Measurements from ENCODE around the gene UBE3A.

Gene UBE3A

DNA sequence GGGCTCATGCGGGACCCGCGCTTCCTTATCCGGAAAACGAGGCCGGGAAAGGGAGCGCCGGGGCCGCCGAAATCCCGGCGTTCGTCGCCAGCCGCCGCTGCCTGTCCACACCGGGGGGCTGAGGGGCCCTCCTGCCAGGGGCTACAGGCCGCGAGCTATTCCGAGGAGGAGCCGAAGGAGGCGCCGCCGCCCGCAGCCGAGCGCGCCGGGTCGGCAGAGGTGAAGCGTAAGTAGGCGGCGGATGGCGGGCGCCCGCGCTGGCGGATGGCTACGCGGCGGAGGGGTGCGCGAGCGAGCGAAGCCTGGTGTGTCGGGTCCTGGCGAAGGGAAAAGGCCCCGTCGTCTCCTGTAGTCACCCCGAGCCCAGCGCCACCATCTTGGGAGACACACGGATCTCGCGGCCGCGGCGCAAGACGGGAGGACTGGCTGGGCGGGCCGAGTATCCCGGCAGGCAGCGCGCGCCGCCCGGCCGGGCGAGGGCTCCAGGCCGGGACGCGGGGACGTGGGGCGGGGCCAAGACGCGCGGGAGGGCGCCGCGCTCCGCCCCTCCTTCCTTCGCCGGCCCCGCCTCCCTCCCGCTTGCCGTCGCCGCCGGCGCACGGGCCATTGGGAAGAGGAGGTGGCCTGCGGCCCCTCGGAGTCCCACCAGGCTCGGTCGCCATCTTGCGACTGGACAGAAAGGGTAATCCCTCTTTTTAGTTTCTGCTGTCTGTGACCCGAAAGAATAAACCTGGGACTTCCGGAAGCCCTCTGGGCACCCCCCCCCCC is at the start of gene UBE3A:
Gene UBE3A, minus strand, starts transcription at position 424 of the 768 bp plus-strand sequence. CDS start 29,917 bp downstream, outside the sequence.
- H3K4me3 ChIP-seq (ENCODE audit: low read depth, low read length) = peak within 1 kb of the TSS; percentile 92
- TF ChIP-seq, protein P1, sequence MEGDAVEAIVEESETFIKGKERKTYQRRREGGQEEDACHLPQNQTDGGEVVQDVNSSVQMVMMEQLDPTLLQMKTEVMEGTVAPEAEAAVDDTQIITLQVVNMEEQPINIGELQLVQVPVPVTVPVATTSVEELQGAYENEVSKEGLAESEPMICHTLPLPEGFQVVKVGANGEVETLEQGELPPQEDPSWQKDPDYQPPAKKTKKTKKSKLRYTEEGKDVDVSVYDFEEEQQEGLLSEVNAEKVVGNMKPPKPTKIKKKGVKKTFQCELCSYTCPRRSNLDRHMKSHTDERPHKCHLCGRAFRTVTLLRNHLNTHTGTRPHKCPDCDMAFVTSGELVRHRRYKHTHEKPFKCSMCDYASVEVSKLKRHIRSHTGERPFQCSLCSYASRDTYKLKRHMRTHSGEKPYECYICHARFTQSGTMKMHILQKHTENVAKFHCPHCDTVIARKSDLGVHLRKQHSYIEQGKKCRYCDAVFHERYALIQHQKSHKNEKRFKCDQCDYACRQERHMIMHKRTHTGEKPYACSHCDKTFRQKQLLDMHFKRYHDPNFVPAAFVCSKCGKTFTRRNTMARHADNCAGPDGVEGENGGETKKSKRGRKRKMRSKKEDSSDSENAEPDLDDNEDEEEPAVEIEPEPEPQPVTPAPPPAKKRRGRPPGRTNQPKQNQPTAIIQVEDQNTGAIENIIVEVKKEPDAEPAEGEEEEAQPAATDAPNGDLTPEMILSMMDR (IDR thresholded peaks at IDR 0.05; ENCODE audit: low read depth, low read length) = no peak; the same call in 1 of the 2 replicates

DNA sequence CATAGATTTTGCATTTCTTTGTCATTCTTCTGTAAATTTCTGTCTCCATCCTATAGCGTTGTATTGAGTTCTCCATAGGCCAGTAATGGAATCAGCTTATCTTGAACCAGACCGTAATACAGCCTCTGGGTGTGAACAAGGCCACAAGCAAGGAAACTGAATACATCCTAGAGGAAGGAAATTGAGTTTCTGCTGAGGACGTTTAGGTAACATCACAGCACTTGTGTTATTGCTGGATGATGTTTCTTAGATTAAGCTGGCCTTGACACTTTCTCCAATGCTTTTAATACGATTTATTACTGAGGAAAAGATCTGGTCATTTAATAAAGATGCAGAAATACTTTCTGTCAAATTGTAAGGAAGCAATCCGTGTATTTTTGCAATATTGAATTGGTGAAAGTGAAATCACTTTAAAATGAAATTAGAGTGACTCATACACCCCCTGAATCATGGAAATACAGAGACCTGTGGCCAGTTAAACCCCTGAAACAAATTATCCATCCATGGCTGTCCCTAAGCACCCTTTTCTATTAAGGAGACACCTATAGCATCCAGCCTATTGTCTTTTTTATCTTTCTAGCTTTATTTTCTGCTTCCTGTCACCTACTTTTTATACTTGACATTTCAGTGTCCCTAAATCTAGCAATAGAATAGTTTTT is 48.5 kb upstream of the UBE3A start:
- no peak overlapping the region for H3K4me3 ChIP-seq (ENCODE audit: low read depth, low read length)
- TF ChIP-seq, protein P1 (IDR thresholded peaks at IDR 0.05; ENCODE audit: low read depth, low read length) = no peak

DNA sequence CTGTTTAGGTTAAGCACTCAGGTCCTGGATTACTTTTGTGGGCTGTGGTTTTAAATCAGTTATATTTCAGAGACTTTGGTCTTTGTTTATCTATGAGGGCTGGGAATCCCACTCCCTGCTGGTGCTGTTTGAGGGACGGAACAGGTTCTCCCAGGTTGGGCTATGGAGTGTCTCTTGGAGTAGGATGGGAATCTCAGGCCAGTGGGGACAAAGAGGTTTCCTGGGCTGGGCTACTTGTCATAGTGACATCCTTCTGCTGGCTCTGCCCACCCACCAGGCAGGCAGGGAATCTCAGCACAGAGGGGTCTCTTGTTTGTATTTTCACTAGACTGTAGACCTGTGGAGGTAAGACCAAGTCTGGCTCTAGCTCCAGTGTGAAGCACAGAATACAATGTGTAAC is 47.2 kb upstream of the UBE3A start:
- H3K4me3 ChIP-seq (ENCODE audit: low read depth, low read length) = no peak overlapping the region
- TF ChIP-seq, protein P1 (IDR thresholded peaks at IDR 0.05; ENCODE audit: low read depth, low read length) = no peak

DNA sequence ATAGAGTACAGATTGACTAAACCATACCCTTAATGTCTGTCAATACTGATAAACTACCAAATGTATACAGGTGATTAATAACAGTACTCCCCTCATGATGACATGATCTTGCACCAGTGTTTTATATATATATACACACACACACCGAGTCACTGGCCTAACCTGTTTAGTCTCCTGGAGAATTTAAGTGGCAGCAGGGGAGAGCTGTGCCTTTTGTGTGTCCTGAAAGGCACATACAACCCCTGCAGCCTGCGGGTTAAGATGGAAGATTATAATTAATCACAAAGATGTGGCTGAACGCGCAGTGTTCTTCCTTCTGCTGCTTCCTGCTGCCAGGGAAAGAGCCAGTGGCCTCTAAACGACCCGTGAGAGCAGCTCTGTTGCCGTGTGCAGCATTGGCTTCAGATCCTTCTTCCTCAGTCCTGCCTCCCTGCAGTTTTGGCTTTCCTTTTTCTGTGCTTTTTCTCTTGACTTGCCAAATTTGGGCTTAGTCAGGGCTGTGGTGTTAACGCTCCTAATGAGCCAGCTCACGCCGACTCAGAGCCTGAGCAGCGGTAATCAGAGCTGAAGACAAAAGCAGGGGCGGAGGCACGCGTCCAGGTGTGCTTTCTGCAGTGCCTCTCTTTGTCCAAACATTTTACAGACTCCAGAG is 42.5 kb upstream of the UBE3A start:
- TF ChIP-seq, protein P1 (IDR thresholded peaks at IDR 0.05; ENCODE audit: low read depth, low read length) = no peak
- no peak overlapping the region for H3K4me3 ChIP-seq (ENCODE audit: low read depth, low read length)

DNA sequence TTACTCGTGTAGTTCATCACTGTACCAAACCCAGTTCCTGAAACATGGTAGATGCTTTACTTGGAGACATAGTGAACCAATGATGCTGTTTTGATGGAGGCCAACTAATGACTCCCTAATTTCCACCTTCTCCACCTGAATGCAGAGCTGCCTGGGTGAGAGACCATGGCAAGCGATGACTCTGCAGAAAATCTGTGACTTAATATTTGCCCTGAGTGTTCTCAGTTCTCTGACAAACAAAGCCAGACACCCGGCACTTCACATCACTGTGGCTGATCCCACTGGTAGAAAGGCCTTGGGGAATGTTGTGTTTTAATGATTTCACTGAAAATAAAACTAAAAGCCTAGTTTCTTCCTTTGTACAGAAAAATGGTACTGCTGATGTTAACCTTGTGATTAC is 39.5 kb upstream of the UBE3A start:
- TF ChIP-seq, protein P1 (IDR thresholded peaks at IDR 0.05; ENCODE audit: low read depth, low read length) = no peak
- no peak overlapping the region for H3K4me3 ChIP-seq (ENCODE audit: low read depth, low read length)

DNA sequence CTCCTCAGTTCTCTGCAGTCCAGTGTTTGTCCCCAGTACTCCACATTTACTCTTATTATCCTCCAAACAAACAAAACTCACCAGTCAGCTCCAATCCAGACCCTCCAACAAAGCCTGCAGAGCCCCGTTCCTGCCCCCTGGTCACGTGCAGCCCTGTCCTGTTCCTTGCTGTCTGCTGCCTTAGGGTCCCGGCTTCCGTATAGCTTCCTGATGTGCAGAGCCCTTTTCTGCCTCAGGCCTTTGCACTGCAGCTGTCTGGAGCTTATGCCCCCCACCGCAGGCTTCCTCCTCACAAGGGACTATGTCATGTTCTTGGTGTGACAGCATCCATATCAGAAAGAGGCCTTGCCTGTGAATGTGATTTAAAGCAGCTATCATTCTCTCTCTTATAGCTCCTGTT is 39.0 kb upstream of the UBE3A start:
- H3K4me3 ChIP-seq (ENCODE audit: low read depth, low read length) = no peak overlapping the region
- TF ChIP-seq, protein P1 (IDR thresholded peaks at IDR 0.05; ENCODE audit: low read depth, low read length) = no peak

DNA sequence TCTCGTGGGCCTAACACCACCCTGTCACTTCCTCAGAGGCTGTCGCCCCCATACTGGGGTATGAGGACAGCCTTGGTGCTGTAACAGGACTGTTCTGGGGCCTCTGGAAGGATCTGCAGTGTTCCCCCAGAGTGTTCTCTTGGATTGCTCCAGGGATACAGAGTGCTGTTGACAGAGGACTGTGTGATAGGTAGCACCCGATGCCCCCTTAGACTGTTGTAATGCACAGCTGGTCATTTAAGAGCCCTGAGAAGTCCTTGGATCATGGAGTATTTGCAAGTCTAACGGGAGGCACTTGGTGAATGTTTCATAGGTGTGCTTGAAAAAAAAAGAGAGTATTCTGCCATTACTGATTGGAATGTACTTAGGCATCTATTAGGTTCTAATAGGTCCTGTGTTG is 35.4 kb upstream of the UBE3A start:
- H3K4me3 ChIP-seq (ENCODE audit: low read depth, low read length) = no peak overlapping the region
- TF ChIP-seq, protein P1 (IDR thresholded peaks at IDR 0.05; ENCODE audit: low read depth, low read length) = no peak

Measured in WI38 (cell line).